GM19463 (cell line): ENCODE measurements around the gene NBEAL2.

ENCODE experiments used
- ATAC-seq: cut with Tn5 transposase; IDR thresholded peaks from one replicate; pipeline ENCODE4 v1.9.1; 2021; ENCODE audit warnings: mild to moderate bottlenecking, moderate library complexity; ENCODE audit not compliant: unreplicated experiment

Gene NBEAL2

GRCh38 chr3:46978985-46979944 lies at the start of gene NBEAL2:
NBEAL2 (plus strand) TSS chr3:46979666; CDS start chr3:46979862, 196 bp downstream.
- peak; percentile 85 for ATAC-seq

GRCh38 chr3:46930166-46930944 lies 49.1 kb upstream of the NBEAL2 start:
- ATAC-seq, result no peak

GRCh38 chr3:46930945-46931403 lies 48.5 kb upstream of the NBEAL2 start:
- ATAC-seq, result no peak

GRCh38 chr3:46931631-46932331 lies 47.7 kb upstream of the NBEAL2 start:
- no peak for ATAC-seq

- ATAC-seq, result no peak
These were observed 46.8 kb upstream of the NBEAL2 start for GRCh38 chr3:46932455-46933225.

- no peak for ATAC-seq
These were observed 46.2 kb upstream of the NBEAL2 start for GRCh38 chr3:46933261-46933660.

- no peak for ATAC-seq
These were observed 45.4 kb upstream of the NBEAL2 start for GRCh38 chr3:46934072-46934471.

GRCh38 chr3:46934498-46935167 lies 44.8 kb upstream of the NBEAL2 start:
- no peak for ATAC-seq

GRCh38 chr3:46935168-46935858 lies 44.2 kb upstream of the NBEAL2 start:
- ATAC-seq, result no peak

GRCh38 chr3:46935989-46936558 lies 43.4 kb upstream of the NBEAL2 start:
- no peak for ATAC-seq

GRCh38 chr3:46936733-46937250 lies 42.7 kb upstream of the NBEAL2 start:
- ATAC-seq, result no peak

GRCh38 chr3:46938118-46938517 lies 41.3 kb upstream of the NBEAL2 start:
- ATAC-seq, result no peak

- ATAC-seq, result no peak
These were observed 39.7 kb upstream of the NBEAL2 start for GRCh38 chr3:46939578-46940445.

- no peak for ATAC-seq
These were observed 37.4 kb upstream of the NBEAL2 start for GRCh38 chr3:46942076-46942475.

- ATAC-seq, result no peak
These were observed 36.8 kb upstream of the NBEAL2 start for GRCh38 chr3:46942481-46943236.

- peak; percentile 53 for ATAC-seq
These were observed 36.0 kb upstream of the NBEAL2 start for GRCh38 chr3:46943237-46944187.
